Left kidney (tissue), 2 donors: Measurements from ENCODE around the gene STK17A. TPM values are rescaled to one million over a fixed set of nuclear protein-coding genes. Genes with fewer than 3 reads are reported as not detected.
"Not testable (repeated sequence)": the region's sequence is repeated elsewhere in the genome, so short reads cannot be mapped to it uniquely, and the experiment has no call there.

Source experiments
- DNase-seq: peaks from one replicate; pipeline ENCODE4 v3.0.0-alpha.2; 2013
- polyA plus RNA-seq: library from polyadenylated mRNA; unstranded; fragments of 120-200 nt; gene quantifications from one replicate; pipeline ENCODE4 v1.2.1, GENCODE V29; 2013; ENCODE audit not compliant: insufficient read length

The STK17A gene
- polyA plus RNA-seq, 1 donor: 29.0 TPM

DNA sequence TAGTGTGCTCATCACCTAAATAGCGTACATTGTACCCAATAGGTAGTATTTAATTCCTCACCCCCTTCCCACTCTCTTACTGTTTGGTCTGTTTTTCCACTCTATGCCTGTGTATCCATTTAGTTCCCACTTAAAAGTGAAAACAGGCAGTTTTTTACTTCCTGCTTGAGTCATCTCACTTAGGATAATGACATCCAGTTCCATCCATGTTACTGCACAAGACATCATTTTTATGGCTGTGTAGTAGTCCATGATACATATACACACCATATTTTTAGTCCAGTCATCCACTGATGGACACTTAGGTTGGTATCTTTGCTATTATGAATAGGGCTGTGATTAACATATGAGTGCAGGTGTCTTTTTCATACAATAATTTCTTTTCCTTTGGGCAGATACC, 10.1 kb downstream of the STK17A start:
- DNase-seq: no peak

DNA sequence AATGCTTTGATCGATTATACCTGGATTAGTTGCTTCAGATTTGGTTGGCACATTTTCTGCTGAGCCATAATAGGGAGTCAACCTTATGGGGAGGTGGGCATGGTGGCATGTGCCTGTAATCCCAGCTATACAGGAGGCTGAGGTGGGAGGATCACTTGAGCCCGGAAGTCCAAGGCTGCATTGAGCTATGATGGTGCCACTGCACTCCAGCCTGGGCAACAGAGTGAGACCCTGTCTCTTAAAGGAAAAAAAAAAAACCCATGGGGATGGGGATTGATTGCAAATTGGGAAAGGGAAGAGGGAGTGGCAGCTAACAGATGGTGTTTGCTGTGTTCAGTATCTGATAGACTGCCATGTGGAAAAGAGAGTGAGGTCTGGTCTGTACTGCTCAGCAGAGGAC, 11.1 kb downstream of the STK17A start:
- no peak for DNase-seq

DNA sequence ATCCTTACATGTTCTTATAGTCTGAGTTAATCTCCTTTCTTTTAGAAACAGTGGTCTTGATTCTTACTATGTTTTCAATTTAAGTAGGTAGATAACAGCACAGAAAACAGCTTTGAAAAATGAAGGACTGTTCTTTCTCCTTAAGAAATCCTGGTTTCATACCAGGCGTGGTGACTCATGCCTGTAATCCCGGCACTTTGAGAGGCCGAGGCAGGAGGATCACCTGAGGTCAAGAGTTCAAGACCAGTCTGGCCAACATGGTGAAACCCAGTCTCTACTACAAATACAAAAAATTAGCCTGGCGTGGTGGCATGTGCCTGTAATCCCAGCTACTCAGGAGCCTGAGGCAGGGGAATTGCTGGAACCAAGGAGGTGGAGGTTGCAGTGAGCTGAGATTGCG, 13.5 kb downstream of the STK17A start:
- DNase-seq: not testable (repeated sequence)

DNA sequence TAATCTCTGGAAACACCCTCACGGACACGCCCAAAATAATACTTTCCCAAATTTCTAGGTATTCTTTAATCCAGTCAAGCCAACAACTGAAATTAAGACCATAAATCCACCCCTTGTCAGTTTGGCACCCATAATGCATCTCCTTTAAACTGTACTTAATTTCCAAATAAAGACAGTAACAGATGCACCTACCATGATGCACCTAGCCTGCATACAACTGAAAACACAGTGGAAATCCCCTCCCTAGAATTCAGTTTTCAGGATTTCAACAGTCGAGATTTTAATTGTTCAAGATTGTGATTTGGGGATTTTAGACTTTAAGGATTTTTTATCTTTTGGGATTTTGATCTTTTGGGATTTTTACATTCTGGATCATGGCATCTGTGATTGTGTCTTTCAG, 17.1 kb downstream of the STK17A start:
- DNase-seq: no peak

DNA sequence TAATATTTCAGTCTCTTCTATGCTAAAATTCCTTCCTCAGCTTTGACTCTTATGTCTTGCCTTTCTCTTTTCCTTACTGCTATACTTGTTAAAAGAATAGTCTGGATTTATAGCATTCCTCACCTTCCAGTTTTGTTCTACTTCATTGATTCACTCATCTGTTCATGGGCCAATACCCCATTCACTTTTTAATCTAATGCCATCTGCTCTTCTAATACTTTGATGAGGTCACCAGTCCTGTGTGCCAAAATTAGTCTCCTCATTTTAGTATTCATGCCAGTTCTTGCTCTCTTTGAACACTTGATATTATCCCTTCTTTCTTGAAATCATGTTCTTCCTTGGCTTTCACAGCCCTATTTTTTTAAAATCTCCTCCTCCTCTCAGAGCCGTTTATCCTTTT, 19.3 kb downstream of the STK17A start:
- no peak for DNase-seq

DNA sequence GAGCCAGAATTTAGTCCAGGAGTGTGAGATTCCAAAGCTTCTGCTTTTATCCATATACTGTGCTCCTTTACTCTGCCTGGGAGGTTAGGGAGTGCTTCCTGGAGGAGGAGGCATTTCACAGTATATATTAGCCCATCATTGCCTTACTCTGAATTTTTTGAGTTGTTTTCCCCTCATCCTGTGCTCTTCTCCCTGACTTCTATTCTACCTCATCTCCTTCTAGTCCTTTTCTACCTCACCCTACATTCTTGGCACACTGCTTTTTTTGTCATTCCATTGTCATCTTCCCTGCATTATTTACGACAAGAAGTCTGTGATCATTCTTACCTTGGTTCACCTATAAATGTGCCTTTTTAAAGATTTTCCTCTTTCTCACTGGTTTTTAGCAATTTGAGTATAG, 21.3 kb downstream of the STK17A start:
- no peak for DNase-seq

DNA sequence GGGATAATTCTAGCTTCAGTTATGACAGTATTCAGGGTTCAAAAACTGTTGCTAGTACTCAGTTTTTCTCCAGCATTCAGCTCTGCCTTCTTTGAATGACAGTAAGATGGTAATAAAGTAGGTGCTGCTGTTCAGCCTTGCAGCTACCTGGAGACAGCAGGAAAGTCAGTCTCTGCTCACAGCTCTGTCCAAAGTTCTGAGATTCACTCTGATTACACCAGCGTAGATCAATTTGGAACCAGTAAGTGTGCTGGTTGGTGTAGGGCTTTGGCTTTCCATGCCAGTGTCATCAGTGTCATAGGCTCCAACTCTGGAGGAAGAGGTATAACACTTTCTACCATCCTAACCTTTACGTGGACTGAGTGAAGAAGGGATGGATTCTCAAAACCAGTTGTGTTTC, 26.2 kb downstream of the STK17A start:
- DNase-seq: no peak

DNA sequence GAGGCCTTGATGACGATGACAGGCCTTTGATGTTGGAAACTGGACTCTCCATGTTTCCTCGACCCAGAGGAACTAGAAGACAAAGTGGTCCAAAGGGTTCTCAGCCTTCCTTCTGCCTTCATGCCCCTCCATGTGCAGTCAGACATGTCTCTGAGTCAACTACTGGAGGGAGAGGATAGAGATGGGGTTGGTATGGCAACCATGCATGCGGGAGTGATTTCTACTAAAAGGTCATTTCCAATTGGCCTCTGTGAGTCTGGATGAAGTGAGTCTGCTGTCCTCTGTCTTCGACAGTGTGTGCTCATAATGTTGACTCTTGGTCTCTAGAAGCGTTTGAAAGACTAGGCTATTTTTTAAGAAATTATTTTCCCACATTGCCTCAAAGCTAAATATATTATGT, 29.2 kb downstream of the STK17A start:
- no peak for DNase-seq

DNA sequence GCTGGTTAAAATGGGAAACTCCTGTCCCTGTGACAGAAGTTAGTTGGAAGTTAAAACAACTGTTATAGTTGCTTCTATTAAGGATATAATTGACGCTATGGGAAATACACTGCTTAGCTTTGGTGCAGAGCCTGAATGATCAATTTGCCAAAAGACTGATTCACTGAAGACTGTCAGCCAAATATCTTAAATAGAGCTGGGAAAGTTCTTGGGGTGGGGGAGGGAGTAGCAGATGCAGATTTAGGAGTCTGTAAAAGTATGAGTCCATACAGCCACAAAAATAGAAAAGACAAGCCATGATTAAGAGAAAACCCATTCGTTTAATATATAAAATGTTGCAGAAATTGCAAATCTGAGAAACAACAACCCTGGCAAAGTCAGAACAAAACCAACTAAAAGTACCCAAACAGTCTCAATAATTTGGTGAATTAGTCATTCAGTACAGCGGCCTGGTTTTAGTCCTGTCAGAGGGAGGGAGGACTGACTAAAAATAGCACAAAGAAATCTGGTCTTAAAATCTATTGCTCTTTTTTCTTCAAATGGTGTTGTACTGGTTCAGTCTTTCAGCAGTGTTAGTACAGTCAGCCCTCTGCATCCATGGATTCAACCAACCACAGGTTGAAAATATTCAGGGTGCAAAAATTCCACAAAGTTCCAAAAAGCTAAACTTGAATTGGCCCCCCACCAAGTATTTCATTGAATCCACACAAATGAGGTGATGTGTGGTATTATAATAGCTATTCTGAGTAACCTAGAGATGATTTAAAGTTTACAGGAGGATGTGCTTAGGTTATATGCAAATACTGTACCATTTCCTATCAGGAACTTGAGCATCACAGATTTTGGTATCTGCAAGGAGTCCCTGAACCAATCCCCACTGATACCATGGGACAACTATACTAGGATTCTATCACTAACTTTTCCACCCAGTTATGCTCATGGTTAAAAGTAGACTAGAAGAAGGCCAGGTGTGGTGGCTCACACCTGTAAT, 30.0 kb downstream of the STK17A start:
- DNase-seq: no peak

DNA sequence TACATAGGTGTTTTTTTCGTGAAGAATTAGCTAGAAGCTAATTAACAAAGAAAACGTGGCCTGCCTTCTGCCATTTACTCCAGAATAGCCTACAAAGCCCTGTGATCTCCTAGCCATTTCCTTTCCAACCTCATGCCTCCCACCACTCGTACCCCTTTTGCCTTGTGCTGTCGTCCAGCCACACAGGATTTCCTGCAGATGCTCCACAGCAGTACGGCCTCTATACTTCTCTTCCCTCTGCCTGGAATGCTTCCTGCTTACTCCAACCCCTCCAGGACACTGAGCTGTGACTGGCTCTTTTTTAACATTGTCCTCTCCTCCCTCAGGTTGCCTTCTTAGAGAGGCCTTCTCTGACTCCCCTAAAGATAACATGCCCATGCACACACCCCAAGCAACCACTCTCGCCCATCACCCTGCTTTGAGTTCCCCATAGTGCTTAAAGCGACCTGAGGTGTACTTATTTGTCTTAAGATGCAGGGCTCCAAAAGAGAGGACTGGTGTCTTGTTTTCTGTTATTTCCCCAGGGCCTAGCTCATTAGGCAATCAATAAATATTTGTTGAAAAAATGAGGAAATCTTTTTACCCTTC, 32.7 kb downstream of the STK17A start:
- no peak for DNase-seq

DNA sequence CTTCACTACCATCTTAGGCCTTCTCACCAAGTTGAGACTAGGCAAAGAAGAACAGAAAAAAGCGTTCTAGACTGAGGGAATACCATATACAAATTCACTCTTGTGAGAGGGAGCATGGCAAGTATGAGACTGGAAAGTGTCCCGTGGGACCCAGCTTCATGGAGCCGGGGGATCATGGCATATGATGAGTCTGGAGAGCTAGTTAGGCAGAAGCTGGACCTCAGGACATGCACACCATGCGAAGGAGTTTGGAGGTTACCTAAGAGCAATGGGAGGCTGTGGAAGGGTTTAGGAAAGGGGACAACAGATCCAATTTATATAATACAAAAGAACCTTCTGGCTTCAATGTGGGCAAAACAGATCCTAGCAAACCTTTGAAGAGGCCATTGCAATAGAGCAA, 34.1 kb downstream of the STK17A start:
- no peak for DNase-seq

DNA sequence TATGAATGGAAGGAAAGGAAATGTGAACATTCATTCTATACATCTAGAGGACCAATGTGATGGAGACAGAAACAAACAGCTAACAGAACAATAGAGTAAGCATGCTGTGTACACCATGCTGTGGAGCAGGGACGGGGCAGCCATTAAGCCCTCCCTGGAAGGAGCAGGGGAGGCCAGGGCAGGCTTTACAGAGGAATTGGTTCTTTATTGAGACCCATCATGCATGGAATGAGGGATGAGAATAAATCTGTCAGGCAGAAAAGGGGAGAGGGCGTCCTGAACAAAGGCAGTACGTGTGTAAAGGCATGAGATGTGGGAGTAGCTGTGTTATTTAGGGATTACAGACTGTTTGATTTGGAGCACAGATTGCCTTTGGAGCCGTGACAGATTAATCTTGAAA, 35.2 kb downstream of the STK17A start:
- DNase-seq: peak; percentile 25

DNA sequence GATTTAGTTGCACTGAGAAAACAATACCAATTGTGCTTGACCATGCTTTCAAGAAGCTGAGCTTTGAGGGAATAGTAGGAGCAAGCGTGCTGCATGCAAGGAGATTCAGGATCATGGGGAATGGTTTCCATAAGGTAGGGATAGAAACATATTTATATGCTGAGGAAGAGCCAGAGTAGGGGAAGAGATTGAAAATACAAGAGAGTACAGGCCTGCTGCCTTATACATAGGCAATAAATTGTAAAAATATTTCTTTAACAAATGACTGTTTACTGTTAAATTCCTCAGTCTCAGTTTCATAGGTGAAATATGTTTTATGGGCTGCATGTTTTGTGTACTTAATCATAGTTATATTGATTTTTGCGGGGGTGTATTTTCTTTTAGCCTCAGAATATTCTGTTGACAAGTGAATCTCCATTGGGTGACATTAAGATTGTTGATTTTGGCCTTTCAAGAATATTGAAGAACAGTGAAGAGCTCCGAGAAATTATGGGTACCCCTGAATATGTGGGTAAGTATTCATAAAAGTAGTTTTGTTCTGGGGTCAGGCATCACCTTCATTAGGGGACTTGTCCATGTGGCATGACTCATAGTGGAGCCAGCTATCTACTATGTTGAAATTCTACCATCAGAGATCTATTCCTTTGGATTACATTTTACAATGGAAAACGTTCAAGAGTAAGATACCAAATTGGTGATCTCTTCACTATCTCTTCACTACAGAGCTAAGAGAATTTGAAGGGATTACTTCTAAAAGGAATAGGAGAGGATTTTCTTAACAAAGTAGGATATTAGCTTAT, 36.5 kb downstream of the STK17A start:
- no peak for DNase-seq

DNA sequence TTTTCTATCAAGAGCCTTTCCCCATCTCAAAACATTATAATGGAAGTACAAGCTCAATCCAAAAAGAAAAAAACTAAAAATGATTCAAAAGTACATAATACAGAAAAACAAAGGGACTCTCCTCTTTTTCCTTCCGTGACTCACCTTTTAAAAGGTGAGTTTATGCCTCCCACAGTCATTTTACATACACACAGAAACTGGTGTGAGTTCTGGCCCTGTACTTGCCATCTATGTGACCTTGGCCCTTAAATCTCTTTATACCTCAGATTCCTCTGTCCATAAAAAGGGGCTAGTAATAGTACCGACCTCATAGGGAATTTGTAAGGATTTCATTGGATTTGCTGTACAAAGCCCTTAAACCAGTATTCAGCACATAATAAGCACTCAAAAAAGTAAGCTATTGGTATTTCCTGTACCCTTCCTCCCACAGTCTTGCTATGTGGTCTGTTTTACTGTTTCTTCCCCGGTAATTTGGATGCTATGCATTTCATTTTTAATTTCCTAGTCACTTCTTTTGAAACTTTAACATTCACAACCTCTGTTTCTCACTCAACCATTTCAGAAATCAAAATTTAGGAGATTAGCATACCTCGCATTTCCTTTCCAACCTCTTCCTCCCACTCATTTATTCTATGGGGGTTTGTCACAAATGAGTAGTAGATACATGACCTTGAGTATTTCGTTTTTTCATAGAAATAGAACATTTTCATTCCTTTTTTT, 39.0 kb downstream of the STK17A start:
- no peak for DNase-seq

DNA sequence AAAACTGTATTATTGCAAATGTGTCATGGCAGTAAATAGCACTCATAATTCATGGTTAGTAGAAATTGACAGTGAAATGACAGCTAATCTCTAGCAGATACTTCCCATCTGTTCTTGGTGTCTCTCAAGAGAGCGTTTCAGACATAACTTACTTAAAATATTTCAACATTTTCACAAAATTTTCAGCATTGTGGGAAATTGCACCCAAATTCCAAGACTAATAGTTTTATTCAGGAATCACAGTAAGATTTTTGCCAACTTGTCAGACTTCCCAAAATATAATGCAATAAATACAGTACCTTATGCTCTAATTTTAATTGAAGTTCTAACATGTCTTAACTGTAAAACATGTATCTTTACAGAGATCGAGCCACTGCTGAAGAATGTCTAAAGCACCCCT, 41.2 kb downstream of the STK17A start:
- DNase-seq: no peak

DNA sequence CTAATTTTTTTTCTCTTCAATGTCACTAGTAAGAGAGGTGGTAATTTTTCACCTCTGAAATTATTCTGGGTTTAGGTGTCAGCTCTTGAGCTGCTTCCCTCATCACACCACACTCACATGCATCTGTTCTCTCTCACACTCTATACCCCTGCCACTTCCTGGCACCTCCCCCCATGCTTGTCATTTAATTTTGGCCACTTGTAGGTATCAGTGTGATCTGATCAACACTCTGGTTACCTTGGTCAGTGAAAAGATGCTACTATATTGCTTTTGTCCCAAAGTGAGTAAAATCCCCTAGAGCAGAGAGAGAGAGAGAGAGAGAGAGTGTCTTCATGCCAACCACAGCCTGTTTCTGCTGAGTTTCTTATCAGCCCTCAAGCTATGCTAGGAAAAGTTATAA, 42.5 kb downstream of the STK17A start:
- DNase-seq: no peak

DNA sequence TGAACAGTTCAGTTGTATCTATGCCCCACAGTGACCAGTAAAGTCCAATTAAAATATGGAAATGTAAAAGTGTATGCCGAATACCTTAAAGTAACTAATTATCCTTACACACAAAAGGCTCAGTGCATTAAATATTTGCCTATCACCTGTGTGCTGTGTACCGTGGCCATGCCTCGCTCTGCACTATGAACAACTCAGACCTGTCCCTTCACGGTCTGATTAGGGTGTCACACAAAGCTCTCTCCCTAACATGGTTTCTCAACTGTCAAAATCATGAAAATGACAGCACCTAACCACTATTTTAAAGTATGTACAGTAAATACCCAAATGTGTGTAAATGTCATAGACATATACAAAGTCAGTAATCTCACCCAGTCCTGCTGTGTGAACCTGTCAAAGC, 43.1 kb downstream of the STK17A start:
- DNase-seq: no peak

DNA sequence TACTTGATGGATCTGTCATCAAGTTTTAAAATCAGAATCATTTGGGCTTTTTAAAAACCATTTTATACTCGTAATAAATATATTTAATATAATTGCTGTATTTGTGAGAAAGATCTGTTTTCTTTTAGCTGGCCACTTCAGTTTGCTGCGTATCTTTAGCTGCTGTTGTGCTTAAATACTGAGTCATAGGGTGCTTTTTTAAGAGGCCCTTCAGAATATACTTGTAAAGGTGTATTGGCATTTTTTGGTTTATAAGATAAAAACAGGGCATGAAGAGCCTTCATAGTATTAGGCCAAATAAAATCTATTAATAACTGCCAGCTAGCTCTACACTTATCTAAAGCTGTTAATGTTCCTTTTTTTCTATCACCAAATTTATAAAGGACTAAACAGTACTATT, 43.8 kb downstream of the STK17A start:
- DNase-seq: no peak

DNA sequence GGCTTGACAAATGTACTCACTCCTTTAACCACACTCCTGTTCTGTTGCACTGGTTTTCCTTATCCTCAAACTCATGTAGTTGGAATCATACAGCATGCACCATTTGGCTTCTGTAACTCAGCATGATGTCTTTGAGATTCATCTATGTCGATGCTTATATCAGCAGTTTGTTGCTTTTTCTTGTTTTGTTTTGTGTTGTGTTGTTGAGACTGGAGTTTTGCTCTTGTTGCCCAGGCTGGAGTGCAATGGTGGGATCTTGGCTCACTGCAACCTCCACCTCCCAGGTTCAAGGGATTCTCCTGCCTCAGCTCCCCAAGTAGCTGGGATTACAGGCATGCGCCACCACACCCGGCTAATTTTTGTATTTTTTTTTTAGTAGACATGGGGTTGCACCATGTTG, 44.9 kb downstream of the STK17A start:
- not testable (repeated sequence) for DNase-seq

DNA sequence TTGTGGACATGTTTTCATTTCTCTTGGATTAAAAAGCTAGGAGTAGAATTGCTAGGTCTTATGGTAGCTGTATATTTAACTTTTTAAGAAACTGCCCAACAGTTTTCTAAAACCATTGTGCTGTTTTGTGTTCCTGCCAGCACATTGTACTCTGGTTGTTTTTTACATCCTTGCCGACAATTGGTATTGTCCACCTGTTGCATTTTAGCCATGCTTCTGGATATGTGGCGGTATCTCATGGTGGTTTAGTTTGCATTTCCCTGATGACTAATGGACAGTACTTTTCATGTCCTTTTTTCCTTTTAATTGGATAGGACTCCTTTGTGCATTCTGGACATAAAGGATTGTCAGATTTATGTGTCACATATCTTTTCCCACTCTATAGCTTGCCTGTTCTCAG, 45.5 kb downstream of the STK17A start:
- no peak for DNase-seq

DNA sequence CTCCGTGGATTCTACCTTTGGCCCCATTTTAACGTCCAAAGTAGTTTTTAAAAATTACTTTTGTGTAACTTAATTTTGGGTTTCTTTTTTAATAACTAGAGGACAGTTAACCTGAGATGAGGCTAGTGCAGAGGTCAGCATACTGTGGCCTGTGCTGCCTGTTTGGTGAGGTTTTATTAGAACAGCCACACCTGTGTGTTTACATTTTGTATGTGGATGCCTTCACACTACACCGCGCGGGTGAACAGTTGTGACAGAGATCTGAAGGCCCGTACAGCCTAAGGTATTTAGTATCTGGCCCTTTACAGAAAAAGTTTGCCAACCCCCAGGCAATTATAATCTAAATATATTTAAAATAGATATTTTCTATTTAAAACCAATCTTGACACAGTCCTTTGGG, 46.9 kb downstream of the STK17A start:
- no peak for DNase-seq

DNA sequence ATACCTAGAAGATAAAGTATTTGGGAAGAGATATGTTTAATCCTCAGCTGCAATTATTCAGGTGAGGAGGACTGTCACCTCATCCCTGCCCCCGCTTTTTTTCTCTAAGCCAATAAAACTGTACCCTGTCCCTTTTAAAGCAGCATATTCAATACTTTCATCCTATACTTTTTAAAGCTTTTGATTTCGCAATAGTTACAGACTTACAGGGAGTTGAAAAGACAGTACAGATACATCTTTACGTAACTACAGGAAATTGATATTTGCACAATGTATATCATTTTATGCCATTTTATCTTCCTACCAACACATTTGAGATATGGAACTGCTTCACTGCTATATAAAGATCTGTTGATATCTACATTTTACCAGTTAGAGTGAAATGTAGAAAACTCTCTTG, 47.6 kb downstream of the STK17A start:
- DNase-seq: no peak
